ENCODE data around the gene FBXW11.
A peak's percentile ranks its signal among the peaks of the same experiment; 100 is the strongest.
"Not testable (repeated sequence)": the region's sequence is repeated elsewhere in the genome, so short reads cannot be mapped to it uniquely, and the experiment has no call there.

Gene FBXW11

GRCh38 chr5:171893290-171893886 is 113.0 kb downstream of the FBXW11 start:
- peak; percentile 72 for DNase-seq (ENCODE audit: low read depth)
- H3K4me3 ChIP-seq (ENCODE audit: low read depth, low read length) = no peak overlapping the region

DNA sequence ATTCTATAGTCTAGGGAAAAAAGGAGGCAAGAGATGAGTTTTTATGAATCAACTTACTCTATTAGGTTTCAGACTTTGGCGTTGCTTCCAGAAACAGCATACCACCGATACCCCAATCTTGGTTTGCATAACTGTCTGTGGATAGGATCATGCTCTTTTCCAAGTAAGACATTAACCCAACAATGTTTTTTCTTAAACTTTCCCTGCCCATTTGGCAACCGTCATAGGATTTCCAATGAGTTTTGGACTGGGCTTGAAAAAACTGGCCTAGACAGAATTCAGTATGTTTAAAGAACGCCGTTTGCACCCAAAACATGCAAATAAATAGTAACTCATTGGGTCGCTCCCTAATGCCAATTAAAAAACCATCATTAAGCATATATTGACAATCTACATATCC is 114.8 kb downstream of the FBXW11 start:
- DNase-seq (ENCODE audit: low read depth) = no peak

DNA sequence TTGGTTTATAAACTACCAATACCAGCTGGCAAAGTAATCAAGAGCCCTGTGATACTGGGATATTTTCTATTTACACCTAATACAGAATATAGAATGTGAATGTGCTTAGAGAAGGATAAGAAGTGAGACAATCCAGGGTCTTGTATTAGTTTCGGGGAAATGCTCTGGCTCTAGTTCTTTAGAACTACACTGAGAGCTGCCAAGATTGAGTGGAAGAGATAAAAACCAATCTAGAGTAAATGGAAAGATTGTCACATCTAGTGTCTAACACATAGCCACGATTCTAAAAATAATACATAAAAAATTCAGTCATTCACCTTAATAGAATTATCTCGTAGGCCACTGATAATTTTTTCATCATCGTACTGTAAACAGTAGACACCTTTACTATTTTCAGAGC is 115.3 kb downstream of the FBXW11 start:
- DNase-seq (ENCODE audit: low read depth) = no peak
- H3K4me3 ChIP-seq (ENCODE audit: low read depth, low read length) = no peak overlapping the region

More for the DNA sequence above, 114.8 kb downstream of the FBXW11 start:
- no peak overlapping the region for H3K4me3 ChIP-seq (ENCODE audit: low read depth, low read length)

- H3K4me3 ChIP-seq (ENCODE audit: low read depth, low read length) = no peak overlapping the region
- no peak for DNase-seq (ENCODE audit: low read depth)
Measured at GRCh38 chr5:171888051-171888481, 118.4 kb downstream of the FBXW11 start.

DNA sequence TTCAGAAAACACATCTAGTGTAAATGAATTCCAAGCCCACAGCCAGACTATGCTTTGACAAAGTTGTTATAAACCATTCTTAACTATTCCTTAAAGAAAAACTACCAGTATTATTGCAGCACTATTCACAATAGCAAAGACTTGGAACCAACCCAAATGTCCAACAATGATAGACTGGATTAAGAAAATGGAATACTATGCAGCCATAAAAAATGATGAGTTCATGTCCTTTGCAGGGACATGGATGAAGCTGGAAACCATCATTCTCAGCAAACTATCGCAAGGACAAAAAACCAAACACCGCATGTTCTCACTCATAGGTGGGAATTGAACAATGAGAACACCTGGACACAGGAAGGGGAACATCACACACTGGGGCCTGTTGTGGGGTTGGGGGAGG is 120.4 kb downstream of the FBXW11 start:
- not testable (repeated sequence) for H3K4me3 ChIP-seq (ENCODE audit: low read depth, low read length); DNase-seq (ENCODE audit: low read depth)

DNA sequence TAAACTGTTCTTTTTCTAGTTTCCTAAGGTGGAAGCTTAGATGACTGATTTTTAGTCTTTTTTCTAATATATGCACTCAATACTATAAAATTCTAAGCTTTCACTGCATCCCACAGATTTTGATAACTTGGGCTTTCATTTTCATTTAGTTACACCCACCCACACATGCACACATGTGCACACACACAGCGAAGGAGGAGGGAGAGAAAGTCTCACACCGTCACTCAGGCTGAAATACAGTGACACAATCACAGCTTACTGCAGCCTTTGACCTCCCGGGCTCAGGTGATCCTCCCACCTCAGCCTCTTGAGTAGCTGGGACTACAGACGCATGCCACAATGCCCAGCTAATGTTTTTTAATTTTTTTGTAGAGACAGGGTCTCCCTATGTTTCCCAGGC is 124.3 kb downstream of the FBXW11 start:
- no peak overlapping the region for H3K4me3 ChIP-seq (ENCODE audit: low read depth, low read length)
- DNase-seq (ENCODE audit: low read depth) = no peak

- peak; percentile 60 for DNase-seq (ENCODE audit: low read depth)
- no peak overlapping the region for H3K4me3 ChIP-seq (ENCODE audit: low read depth, low read length)
Measured at GRCh38 chr5:171874234-171874633, 132.2 kb downstream of the FBXW11 start.

DNA sequence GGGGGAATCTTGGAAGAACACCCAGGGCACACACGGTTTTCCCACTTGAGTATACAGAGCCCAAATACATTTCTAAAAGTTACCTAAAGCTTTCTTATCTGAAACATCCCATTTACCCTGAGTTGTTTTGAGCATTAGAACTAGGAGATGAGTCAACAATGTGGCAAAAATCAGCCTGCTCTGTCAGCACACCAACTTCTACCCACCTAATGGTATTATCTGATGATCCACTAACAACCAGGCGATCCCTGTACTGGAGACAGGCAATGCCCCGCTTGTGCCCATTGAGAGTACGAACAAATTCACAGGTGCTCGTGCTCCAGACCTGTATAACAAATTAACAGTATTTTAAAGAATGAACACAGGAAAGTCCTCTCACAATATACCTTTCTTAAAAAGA is 133.8 kb downstream of the FBXW11 start:
- no peak for DNase-seq (ENCODE audit: low read depth)
- no peak overlapping the region for H3K4me3 ChIP-seq (ENCODE audit: low read depth, low read length)

DNA sequence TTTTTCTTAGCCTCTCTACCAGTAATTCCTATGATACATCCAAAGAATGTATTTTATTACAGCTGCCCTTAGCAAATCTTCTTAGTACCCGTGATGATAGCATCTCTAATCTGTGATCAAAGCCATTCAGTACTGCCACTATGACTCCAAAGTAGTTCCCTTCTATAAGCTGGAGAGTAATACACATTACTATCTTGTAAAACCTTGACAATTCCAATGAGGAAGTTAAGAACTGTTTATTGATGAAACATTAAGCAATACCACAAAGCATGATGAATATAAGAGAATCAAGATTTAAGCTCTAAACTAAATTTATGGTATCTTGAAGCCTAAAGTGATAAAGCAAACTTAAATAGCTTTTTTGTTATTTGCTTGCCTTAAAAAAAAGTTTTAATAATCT is 134.7 kb downstream of the FBXW11 start:
- DNase-seq (ENCODE audit: low read depth) = no peak
- H3K4me3 ChIP-seq (ENCODE audit: low read depth, low read length) = no peak overlapping the region

DNA sequence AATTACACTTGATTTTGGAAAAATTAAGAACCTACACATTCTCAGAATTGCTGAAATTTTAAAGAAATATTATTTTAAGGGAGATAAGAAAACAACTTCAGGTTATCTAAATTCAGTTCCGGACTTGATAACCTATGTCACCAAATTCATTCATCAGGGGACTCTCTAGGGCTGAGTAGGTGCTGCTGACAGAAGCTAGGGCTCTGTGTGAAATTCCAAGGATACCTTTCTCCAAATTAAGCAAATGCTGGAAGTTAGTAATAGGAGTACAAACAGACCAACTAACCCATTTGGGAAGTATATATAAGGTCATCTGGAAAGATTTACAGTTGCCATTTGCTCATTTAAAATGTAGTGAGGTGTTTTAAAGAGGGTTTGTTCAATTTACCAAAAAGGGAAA is 136.5 kb downstream of the FBXW11 start:
- H3K4me3 ChIP-seq (ENCODE audit: low read depth, low read length) = no peak overlapping the region
- DNase-seq (ENCODE audit: low read depth) = no peak

- DNase-seq (ENCODE audit: low read depth) = no peak
Measured at GRCh38 chr5:171868236-171868635, 138.2 kb downstream of the FBXW11 start.

DNA sequence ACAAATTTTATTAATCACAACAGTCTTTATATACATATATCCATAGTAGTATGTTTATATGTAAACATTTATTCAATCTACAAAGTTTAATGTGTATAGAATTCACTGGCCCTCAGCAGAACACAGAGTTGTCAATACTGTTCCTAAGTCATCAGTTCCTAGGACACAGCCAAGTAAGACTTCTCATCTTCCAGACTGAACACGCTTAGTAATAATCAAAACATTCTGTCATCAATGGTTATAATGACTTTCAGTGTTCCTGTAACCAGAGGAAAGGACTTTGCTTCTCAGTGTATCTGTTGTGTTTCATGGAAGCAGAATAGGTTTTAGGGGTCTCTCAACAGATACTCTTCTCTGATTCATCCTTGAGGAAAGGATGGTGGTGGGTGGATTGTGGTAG is 138.7 kb downstream of the FBXW11 start:
- DNase-seq (ENCODE audit: low read depth) = peak; percentile 51
- no peak overlapping the region for H3K4me3 ChIP-seq (ENCODE audit: low read depth, low read length)

More at GRCh38 chr5:171868236-171868635, 138.2 kb downstream of the FBXW11 start:
- no peak overlapping the region for H3K4me3 ChIP-seq (ENCODE audit: low read depth, low read length)

- DNase-seq (ENCODE audit: low read depth) = no peak
Measured at GRCh38 chr5:171865471-171865870, 141.0 kb downstream of the FBXW11 start.

DNA sequence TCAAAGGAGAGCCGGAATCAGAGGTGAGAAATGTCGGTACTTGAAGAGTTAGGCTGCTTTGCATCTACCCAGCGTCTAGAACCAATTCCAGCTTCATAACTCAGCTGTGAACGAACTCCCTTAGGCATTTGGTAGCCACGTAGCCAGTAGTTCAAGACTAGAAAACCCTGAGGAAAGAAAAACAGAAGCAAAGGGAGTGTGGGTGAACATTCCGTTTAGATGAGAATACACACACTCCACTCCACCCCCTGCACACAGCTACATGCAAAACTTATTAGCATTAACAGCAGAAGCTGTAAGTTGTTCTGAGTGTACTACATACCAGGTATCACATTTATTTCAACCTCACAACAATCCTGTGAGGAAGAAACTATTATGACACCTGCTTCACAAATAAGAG is 142.5 kb downstream of the FBXW11 start:
- H3K4me3 ChIP-seq (ENCODE audit: low read depth, low read length) = no peak overlapping the region
- DNase-seq (ENCODE audit: low read depth) = peak; percentile 83

More at GRCh38 chr5:171865471-171865870, 141.0 kb downstream of the FBXW11 start:
- H3K4me3 ChIP-seq (ENCODE audit: low read depth, low read length) = no peak overlapping the region

DNA sequence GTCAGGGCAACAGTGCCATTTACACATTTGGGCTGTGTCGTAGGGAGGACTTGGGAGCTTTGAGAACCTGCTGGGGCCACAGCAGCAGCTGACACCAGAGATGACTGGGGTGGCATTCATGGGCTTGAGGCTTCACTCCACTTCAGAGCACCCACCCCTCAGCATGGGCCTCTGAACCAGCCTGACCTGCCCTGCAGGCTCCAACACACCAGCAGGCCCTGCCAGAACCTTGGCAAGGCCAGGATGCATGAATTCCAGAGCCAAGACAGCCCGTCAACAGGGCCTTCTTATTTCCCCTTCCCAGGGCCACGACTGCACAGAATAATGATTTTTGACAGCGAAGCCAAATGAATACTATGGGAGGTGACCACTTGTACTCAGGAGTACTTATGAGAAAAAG is 143.8 kb downstream of the FBXW11 start:
- H3K4me3 ChIP-seq (ENCODE audit: low read depth, low read length) = no peak overlapping the region
- no peak for DNase-seq (ENCODE audit: low read depth)

GRCh38 chr5:171861381-171861780 is 145.1 kb downstream of the FBXW11 start:
- H3K4me3 ChIP-seq (ENCODE audit: low read depth, low read length) = no peak overlapping the region
- no peak for DNase-seq (ENCODE audit: low read depth)

GRCh38 chr5:171858303-171858702 is 148.1 kb downstream of the FBXW11 start:
- no peak overlapping the region for H3K4me3 ChIP-seq (ENCODE audit: low read depth, low read length)
- no peak for DNase-seq (ENCODE audit: low read depth)

DNA sequence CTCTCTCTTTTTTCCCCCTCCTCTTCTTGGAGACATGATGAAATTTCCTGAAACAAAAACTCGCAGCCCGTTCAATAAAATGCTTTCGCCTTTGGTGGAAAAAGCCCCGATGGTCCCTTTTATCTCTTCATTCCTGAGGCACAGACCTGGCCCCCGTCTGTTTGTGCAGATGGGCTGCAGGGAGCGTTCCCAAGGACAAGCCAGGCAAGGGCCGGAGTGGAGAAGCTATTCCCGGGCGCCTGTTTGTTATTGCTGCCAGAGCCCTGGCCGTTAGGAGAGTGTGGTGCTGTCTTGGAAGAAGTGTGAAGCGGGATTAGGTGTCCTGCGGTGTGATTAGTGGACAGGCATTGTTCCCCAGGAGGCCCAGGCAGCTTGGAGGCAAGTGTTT is 149.0 kb downstream of the FBXW11 start:
- DNase-seq (ENCODE audit: low read depth) = no peak
- H3K4me3 ChIP-seq (ENCODE audit: low read depth, low read length) = no peak overlapping the region

DNA sequence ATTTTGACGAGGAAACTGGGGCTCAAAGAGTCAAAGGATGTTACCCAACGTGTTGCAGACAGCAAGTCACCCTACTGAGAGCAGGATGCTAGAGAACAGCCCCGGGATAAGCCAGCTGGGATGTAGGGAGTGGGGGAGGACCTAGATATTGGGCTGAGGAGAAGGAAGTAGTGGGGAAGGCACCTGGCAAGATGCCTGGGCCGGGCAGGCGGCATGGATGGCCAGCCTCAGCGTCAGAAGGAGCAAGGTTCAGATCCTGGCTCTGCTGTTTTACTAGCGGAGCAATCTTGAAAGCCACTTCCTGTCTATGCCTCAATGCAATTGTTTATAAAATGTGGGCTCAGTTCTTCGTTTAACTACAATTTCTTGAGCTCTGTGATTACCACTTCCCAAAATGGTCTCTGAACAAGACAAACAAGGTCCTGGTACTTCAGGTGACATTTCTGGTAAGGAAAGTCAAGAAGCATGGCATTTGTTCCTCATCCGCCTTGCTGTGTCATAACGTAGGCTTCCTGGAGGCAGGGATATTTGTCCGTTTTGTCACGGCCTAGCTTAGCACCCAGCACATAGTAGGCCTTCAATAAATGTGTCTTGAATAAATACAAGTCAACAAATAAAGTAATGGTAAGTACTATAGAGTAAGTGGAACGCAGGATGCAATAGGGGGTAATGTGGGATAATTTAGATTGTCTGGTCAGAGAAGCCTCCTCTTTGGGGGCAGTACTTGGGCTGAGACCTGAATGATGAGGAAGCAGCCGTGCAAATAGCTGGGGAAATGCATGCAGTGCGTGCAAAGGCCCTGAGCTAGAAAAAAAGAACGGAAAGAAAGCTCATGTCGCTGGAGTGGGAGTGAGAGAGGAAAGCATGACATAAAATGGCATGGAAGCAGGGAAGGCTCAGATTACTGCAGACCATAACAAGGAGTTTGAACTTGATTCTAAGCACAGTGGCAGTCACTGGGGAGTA is 150.4 kb downstream of the FBXW11 start:
- H3K4me3 ChIP-seq (ENCODE audit: low read depth, low read length) = no peak overlapping the region
- no peak for DNase-seq (ENCODE audit: low read depth)

- no peak overlapping the region for H3K4me3 ChIP-seq (ENCODE audit: low read depth, low read length)
- DNase-seq (ENCODE audit: low read depth) = no peak
Measured at GRCh38 chr5:171855265-171855664, 151.2 kb downstream of the FBXW11 start.

DNA sequence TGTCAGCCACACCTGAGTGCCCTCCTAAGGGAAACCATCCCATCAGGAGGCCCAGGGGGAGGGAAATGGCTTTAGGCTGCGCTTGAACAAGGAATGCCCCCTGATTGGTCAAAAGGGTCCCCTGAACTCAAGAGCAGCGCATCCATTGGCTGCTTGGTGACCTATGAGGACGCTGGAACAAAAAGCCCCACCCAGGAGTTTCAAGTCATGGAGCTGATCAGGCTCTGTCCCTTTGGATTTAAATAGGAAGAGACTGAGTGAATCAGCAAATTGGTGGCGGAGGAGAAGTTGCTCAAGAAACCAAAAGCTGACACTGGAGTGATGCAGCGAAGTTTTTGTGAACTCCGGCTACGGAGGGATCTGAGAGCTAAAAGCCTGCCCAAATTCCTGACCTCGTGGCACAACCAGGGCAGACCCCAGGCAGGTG is 154.2 kb downstream of the FBXW11 start:
- H3K4me3 ChIP-seq (ENCODE audit: low read depth, low read length) = no peak overlapping the region
- DNase-seq (ENCODE audit: low read depth) = no peak
